CD4-positive, alpha-beta T cell treated with Interleukin-6 at 100 ng/mL for 8 hours (primary cell): ENCODE results near the gene UBALD2.
"Not testable (repeated sequence)": the region's sequence is repeated elsewhere in the genome, so short reads cannot be mapped to it uniquely, and the experiment has no call there.

Source experiments
- DNase-seq: peaks from one replicate; pipeline ENCODE4 v3.0.0-alpha.2; 2020; ENCODE audit warnings: mixed read lengths, low spot score

UBALD2 gene

DNA sequence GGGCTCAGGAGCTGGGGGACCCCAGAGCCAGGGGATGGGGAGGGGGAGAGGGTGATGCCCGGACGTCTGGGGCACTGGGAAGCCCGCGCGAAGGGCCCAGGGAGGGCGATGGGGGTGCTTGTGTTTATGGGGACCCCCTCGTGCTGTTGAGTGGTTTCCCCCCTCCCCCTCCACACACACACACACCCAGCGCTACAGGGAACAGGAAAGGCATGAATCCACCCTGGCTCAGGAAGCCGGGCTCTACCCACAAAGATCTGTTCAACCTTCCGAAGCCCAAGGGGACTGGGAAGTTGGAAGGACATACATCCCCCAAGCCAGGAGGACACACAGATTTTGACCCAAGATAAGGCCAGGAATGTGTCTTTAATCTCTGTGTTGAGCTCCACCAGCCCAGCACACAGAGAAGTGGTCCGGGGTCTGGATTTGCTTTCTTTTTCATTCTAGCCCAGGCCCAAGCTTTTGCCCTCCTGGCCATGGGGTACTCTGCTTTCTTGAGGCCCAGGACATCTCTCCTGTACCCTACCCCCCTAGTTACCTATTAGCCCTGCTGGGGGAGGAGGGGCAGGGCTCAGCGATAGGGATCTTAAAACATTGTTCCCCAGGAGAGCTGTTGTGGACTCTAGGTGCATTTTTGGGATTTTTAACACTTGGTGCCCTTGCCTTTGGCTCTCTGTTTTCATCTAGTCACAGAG, 1.2 kb downstream of the UBALD2 start:
- no peak for DNase-seq

GRCh38 chr17:76267051-76267576, 2.0 kb downstream of the UBALD2 start:
- DNase-seq: no peak

- not testable (repeated sequence) for DNase-seq
Measured at GRCh38 chr17:76267581-76268001, 2.4 kb downstream of the UBALD2 start.

- peak; percentile 77 for DNase-seq
Measured at GRCh38 chr17:76268015-76268749, 3.0 kb downstream of the UBALD2 start.

GRCh38 chr17:76268991-76269981, 4.1 kb downstream of the UBALD2 start:
- DNase-seq: no peak

GRCh38 chr17:76270127-76270592, 5.0 kb downstream of the UBALD2 start:
- DNase-seq: no peak

- no peak for DNase-seq
Measured at GRCh38 chr17:76270770-76271668, 5.9 kb downstream of the UBALD2 start.

GRCh38 chr17:76271669-76272540, 6.8 kb downstream of the UBALD2 start:
- DNase-seq: peak; percentile 59

GRCh38 chr17:76272541-76273444, 7.6 kb downstream of the UBALD2 start:
- DNase-seq: no peak

GRCh38 chr17:76273445-76274111, 8.4 kb downstream of the UBALD2 start:
- DNase-seq: no peak

- no peak for DNase-seq
Measured at GRCh38 chr17:76274112-76274956, 9.2 kb downstream of the UBALD2 start.

GRCh38 chr17:76275382-76276068, 10.4 kb downstream of the UBALD2 start:
- no peak for DNase-seq

- DNase-seq: no peak
Measured at GRCh38 chr17:76276069-76276431, 10.9 kb downstream of the UBALD2 start.

GRCh38 chr17:76276461-76277299, 11.5 kb downstream of the UBALD2 start:
- no peak for DNase-seq

DNA sequence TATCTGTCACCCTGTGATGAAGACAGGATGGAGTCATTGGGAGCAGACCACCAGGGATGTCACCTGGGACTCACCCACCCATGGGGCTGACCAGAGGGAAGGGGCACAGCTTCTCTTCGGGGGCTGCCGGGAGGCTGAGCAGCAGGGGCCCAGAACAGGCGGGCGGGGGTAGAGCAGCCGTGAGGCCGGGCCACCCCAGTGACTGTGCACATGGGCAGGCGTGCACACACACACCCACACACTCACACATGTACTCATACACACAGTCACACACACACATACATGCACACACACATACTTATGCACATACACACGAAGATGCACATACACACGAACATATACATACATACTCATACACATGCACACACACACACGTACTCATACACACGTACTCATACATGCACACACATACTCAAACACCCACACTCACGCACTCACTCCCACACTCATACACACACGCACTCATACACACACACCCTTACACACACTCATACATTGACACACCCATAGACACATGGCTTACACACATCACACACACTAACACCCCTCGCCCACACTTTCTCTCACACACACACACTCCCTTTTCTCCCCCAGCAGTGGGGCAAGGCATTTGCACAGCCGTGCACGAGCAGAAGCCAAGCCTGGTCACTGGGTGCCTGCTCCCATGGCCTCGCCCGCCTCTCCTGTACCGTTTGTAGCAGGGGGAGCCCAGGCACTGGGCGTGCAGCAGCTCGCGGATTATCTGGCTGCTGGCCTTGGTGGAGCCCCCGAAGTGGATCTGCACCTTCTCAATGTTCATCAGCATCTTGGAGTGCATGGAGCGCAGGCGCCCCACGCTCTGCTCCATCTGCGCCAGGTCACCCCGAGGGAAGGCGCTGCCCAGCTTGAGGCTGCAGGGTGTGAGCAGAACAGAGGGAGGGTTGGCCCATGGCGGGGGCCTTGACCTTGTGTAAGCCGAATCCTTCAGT, 12.4 kb downstream of the UBALD2 start:
- DNase-seq: no peak
